Neutrophil (primary cell): ENCODE data around the gene AP5S1.

Source experiments
- H3K27ac ChIP-seq: fragments of 200-600 bp; sonication (generic); 2 replicates; pipeline ENCODE4 v1.5.1; 2016; ENCODE audit warnings: mild to moderate bottlenecking, moderate library complexity
- H3K27me3 ChIP-seq: fragments of 200-600 bp; sonication (generic); 2 replicates; pipeline ENCODE4 v1.6.0; 2016; ENCODE audit warnings: mild to moderate bottlenecking
- H3K36me3 ChIP-seq: fragments of 200-600 bp; sonication (generic); 2 replicates; pipeline ENCODE4 v1.5.1; 2017
- H3K4me1 ChIP-seq, 2 experiments: fragments of 200-600 bp in 1 of 2; sonication (generic) in 1 of 2; 1 replicate in 1 of 2; 2 replicates in 1 of 2; pipeline versions ENCODE4 v1.5.1 to v1.6.1; 2013 to 2016; ENCODE audit warnings: low read depth in 1 of 2, low read length in 1 of 2, mild to moderate bottlenecking in 1 of 2, moderate library complexity in 1 of 2; ENCODE audit not compliant: control insufficient read depth in 1 of 2, insufficient read depth in 1 of 2
- H3K4me3 ChIP-seq, 2 experiments: fragments of 200-600 bp in 1 of 2; sonication (generic) in 1 of 2; 1 replicate in 1 of 2; 2 replicates in 1 of 2; pipeline ENCODE4 v1.5.1; 2013 to 2016; ENCODE audit warnings: low read depth in 1 of 2, low read length in 1 of 2, mild to moderate bottlenecking in 1 of 2, moderate library complexity in 1 of 2
- H3K9me3 ChIP-seq: fragments of 200-600 bp; sonication (generic); 2 replicates; pipeline ENCODE4 v1.5.1; 2016
- TF ChIP-seq, protein P1 (sequence below): fragments of 200-600 bp; sonication (generic); IDR thresholded peaks from 2 replicates; pipeline ENCODE4 v1.5.1; 2016; ENCODE audit warnings: antibody characterized with exemption

AP5S1 gene

DNA sequence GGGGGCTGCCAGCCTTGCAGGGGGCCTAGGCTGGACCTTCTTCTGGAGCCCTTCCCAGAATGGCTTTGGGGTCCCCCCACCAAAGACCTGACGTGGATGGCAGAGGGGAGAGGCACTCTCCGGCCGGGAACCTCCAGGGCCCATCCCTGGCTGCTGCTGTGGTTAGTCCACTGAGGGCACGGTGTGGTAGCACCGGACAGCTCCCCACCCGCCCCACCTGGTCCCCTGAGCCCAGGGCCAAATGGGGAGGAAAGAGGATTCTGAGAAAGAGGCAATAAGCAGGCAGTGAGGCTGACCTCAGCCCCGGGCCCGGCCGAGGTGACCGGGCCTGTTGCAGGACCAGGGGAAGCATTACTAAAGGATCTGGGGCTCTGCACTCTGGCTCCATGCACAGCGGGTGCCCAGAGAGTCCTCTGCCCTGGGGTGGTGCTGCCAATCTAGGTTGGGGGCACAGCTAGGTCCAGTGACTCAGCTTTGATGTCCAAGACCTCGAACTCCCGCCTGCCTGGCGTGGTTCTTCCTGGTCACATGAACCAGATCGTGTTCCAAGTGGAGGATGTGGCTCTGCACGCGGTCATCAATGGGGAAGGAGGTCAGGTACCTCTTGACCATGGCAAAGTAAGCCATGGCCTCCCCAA is 36.0 kb upstream of the AP5S1 start:
- Histone ChIP-seq H3K36me3 (no peaks in the 10 kb centered on the region), H3K9me3 (no peaks in the 10 kb centered on the region), H3K4me1 (peaks cover 37 to 40% of the 10 kb centered on the region in 2 experiments), H3K4me3 (no peak overlapping the region), H3K27me3 (peaks cover 13% of the 10 kb centered on the region), H3K27ac (peak overlapping the region; percentile 20)
- TF ChIP-seq, protein P1, sequence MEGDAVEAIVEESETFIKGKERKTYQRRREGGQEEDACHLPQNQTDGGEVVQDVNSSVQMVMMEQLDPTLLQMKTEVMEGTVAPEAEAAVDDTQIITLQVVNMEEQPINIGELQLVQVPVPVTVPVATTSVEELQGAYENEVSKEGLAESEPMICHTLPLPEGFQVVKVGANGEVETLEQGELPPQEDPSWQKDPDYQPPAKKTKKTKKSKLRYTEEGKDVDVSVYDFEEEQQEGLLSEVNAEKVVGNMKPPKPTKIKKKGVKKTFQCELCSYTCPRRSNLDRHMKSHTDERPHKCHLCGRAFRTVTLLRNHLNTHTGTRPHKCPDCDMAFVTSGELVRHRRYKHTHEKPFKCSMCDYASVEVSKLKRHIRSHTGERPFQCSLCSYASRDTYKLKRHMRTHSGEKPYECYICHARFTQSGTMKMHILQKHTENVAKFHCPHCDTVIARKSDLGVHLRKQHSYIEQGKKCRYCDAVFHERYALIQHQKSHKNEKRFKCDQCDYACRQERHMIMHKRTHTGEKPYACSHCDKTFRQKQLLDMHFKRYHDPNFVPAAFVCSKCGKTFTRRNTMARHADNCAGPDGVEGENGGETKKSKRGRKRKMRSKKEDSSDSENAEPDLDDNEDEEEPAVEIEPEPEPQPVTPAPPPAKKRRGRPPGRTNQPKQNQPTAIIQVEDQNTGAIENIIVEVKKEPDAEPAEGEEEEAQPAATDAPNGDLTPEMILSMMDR = no peak

GRCh38 chr20:3784863-3785239 is 35.5 kb upstream of the AP5S1 start:
- H3K4me3 ChIP-seq = no peak overlapping the region
- peaks cover 8% of the 10 kb centered on the region for H3K27me3 ChIP-seq
- H3K27ac ChIP-seq = no peak overlapping the region
- no peaks in the 10 kb centered on the region for H3K36me3 ChIP-seq
- TF ChIP-seq, protein P1 = no peak
- H3K4me1 ChIP-seq = peaks cover 39 to 41% of the 10 kb centered on the region in 2 experiments
- H3K9me3 ChIP-seq = no peaks in the 10 kb centered on the region

DNA sequence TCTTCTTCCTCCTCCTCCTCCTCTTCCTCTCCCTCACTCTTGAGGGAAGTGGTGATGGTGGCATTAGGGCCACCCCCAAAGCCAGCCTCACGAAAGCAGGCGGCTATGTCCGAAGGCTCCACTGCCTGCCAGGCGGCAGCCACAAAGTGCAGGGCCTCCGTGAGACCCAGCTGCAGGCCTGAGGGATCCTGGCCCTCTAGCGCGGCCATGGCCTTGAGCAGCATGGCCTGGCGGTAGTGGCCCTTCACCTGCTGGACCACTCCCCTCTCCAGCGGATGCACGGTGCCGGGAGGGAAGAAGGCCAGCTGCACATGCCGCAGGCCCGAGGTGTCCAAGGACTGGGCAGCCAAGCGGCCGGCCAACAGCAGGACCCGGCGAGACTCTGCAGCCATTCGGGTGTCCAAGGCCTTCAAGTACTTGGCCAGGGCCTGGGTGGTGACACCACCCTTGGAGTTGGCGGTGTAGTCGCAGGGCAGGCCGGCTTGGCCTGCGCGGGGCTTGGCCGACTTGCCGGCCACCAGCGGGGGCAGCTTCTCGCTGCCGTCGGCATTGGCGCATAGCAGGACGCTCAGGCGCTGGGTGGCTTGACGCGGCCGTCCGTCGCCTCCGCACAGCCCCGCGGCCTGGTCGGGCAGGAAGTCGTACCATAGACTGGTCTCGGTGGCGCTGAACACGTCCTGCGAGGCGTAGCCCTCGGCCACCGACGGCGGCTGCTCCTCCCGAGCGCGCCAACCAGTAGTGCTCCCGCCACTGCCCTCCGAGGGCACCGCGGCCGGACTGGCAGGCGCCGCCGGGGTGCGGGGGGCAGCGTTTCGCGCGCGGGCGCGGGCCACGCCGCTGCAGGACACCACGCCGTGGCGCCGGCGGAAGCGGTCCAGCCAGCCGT is 34.9 kb upstream of the AP5S1 start:
- H3K27me3 ChIP-seq = peaks cover 2% of the 10 kb centered on the region
- H3K36me3 ChIP-seq = no peaks in the 10 kb centered on the region
- H3K9me3 ChIP-seq = no peaks in the 10 kb centered on the region
- TF ChIP-seq, protein P1 = no peak
- peaks cover 38 to 44% of the 10 kb centered on the region in 2 experiments for H3K4me1 ChIP-seq
- H3K4me3 ChIP-seq = peak overlapping the region; percentile 58 to 59
- H3K27ac ChIP-seq = peak overlapping the region; percentile 52

DNA sequence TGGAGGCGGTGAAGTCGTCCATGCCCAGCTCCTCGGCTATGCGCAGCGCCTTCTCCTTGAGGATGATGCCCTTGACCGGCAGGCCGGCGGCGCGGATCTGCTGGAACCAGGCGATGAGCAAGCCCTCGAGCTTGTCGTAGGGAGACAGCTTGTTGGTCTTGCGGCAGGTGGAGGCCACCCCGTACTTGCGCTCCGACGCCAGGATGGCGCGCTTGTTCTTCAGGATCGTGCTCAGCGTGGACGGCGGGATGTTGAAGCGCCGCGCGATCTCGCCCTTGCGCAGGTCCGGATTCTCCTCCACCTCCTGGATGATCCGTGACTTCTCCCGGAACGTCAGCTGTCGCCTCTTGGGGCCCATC is 34.2 kb upstream of the AP5S1 start:
- peaks cover 32 to 37% of the 10 kb centered on the region in 2 experiments for H3K4me1 ChIP-seq
- TF ChIP-seq, protein P1 = no peak
- H3K27ac ChIP-seq = peak overlapping the region; percentile 52
- H3K4me3 ChIP-seq = peak overlapping the region; percentile 58 to 59
- no peaks in the 10 kb centered on the region for H3K9me3 ChIP-seq
- H3K36me3 ChIP-seq = no peaks in the 10 kb centered on the region
- no peaks in the 10 kb centered on the region for H3K27me3 ChIP-seq

GRCh38 chr20:3786665-3787323 is 33.6 kb upstream of the AP5S1 start, which contains the start of gene CENPB:
CENPB (minus strand) TSS chr20:3786740; CDS start chr20:3786483, 257 bp downstream.
- peak within 1 kb of the TSS; percentile 58 to 68 for H3K4me3 ChIP-seq
- no peaks in the 10 kb centered on the region for H3K27me3 ChIP-seq
- TF ChIP-seq, protein P1 = peak; percentile 91
- peaks cover 27 to 32% of the 10 kb centered on the region in 2 experiments for H3K4me1 ChIP-seq
- no peaks in the 10 kb centered on the region for H3K9me3 ChIP-seq
- H3K36me3 ChIP-seq = no peaks in the 10 kb centered on the region
- peak within 1 kb of the TSS; percentile 52 for H3K27ac ChIP-seq
